ENCODE results near the gene DAPK1.

Gene DAPK1

GRCh38 chr9:87643107-87643650 lies 145.5 kb downstream of the DAPK1 start:
- TF ChIP-seq EZH2phosphoT487 (IDR thresholded peaks at IDR 0.05; ENCODE audit: low read length) (no peak), EZH2 (optimal IDR thresholded peaks at IDR 0.05; ENCODE audit: low read depth, low read length) (no peak), CTCF (IDR thresholded peaks at IDR 0.05; ENCODE audit: low read length) (no peak)
- Histone ChIP-seq H3F3A (ENCODE audit: insufficient read depth, low read length) (no peaks in the 10 kb centered on the region), H3K79me2 (ENCODE audit: low read length) (no peaks in the 10 kb centered on the region), H3K27ac (ENCODE audit: low read length) (no peak overlapping the region), H2AFZ (ENCODE audit: low read length) (no peak overlapping the region), H3K9ac (ENCODE audit: low read length) (no peak overlapping the region), H3K4me3 (ENCODE audit: low read length) (no peak overlapping the region), H4K20me1 (ENCODE audit: insufficient read depth, low read length) (no peaks in the 10 kb centered on the region), H3K36me3 (replicated peaks; ENCODE audit: insufficient read depth, low read length) (no peaks in the 10 kb centered on the region; the same call in 1 of the 2 replicates), H3K4me1 (ENCODE audit: low read length) (no peaks in the 10 kb centered on the region), H3K4me2 (ENCODE audit: low read depth, low read length) (no peak overlapping the region), H3K27me3 (replicated peaks; ENCODE audit: insufficient read depth, low read length) (no peaks in the 10 kb centered on the region), H3K9me3 (replicated peaks; ENCODE audit: insufficient read depth, low read length) (no peaks in the 10 kb centered on the region), H3K9me2 (replicated peaks; ENCODE audit: insufficient read depth, low read length) (no peaks in the 10 kb centered on the region)
- no peak for DNase-seq

- no peak overlapping the region for H3K9ac ChIP-seq (ENCODE audit: low read length)
- no peak overlapping the region for H2AFZ ChIP-seq (ENCODE audit: low read length)
- no peaks in the 10 kb centered on the region for H4K20me1 ChIP-seq (ENCODE audit: insufficient read depth, low read length)
- no peak overlapping the region for H3K27ac ChIP-seq (ENCODE audit: low read length)
- no peak overlapping the region for H3K4me2 ChIP-seq (ENCODE audit: low read depth, low read length)
- no peaks in the 10 kb centered on the region for H3K27me3 ChIP-seq (replicated peaks; ENCODE audit: insufficient read depth, low read length)
- no peak for DNase-seq
- H3F3A ChIP-seq (ENCODE audit: insufficient read depth, low read length), result no peaks in the 10 kb centered on the region
- no peaks in the 10 kb centered on the region for H3K79me2 ChIP-seq (ENCODE audit: low read length)
- H3K9me3 ChIP-seq (replicated peaks; ENCODE audit: insufficient read depth, low read length), result no peaks in the 10 kb centered on the region
- TF ChIP-seq EZH2 (optimal IDR thresholded peaks at IDR 0.05; ENCODE audit: low read depth, low read length) (no peak), EZH2phosphoT487 (IDR thresholded peaks at IDR 0.05; ENCODE audit: low read length) (no peak), CTCF (IDR thresholded peaks at IDR 0.05; ENCODE audit: low read length) (no peak)
- no peaks in the 10 kb centered on the region for H3K4me1 ChIP-seq (ENCODE audit: low read length)
- no peaks in the 10 kb centered on the region; the same call in 1 of the 2 replicates for H3K36me3 ChIP-seq (replicated peaks; ENCODE audit: insufficient read depth, low read length)
- H3K4me3 ChIP-seq (ENCODE audit: low read length), result no peak overlapping the region
- no peaks in the 10 kb centered on the region for H3K9me2 ChIP-seq (replicated peaks; ENCODE audit: insufficient read depth, low read length)
Measured at GRCh38 chr9:87643778-87644570, 146.3 kb downstream of the DAPK1 start.

- H3K9ac ChIP-seq (ENCODE audit: low read length), result no peak overlapping the region
- no peaks in the 10 kb centered on the region for H4K20me1 ChIP-seq (ENCODE audit: insufficient read depth, low read length)
- TF ChIP-seq EZH2 (optimal IDR thresholded peaks at IDR 0.05; ENCODE audit: low read depth, low read length) (no peak), EZH2phosphoT487 (IDR thresholded peaks at IDR 0.05; ENCODE audit: low read length) (no peak), CTCF (IDR thresholded peaks at IDR 0.05; ENCODE audit: low read length) (no peak)
Measured at GRCh38 chr9:87644659-87645058, 147.0 kb downstream of the DAPK1 start.

More at GRCh38 chr9:87644659-87645058, 147.0 kb downstream of the DAPK1 start:
- Histone ChIP-seq H3K36me3 (replicated peaks; ENCODE audit: insufficient read depth, low read length) (no peaks in the 10 kb centered on the region; the same call in 1 of the 2 replicates), H3K79me2 (ENCODE audit: low read length) (no peaks in the 10 kb centered on the region), H3F3A (ENCODE audit: insufficient read depth, low read length) (no peaks in the 10 kb centered on the region), H2AFZ (ENCODE audit: low read length) (no peak overlapping the region), H3K9me3 (replicated peaks; ENCODE audit: insufficient read depth, low read length) (no peaks in the 10 kb centered on the region), H3K4me1 (ENCODE audit: low read length) (no peaks in the 10 kb centered on the region), H3K4me2 (ENCODE audit: low read depth, low read length) (no peak overlapping the region), H3K27ac (ENCODE audit: low read length) (no peak overlapping the region), H3K9me2 (replicated peaks; ENCODE audit: insufficient read depth, low read length) (no peaks in the 10 kb centered on the region), H3K4me3 (ENCODE audit: low read length) (no peak overlapping the region), H3K27me3 (replicated peaks; ENCODE audit: insufficient read depth, low read length) (no peaks in the 10 kb centered on the region)
- DNase-seq, result no peak
